Heart left ventricle (tissue), 16 donors: ENCODE results near the gene APOBEC3G. TPM values are rescaled to one million over a fixed set of nuclear protein-coding genes. Genes with fewer than 3 reads are reported as not detected.

ENCODE experiments used
- ATAC-seq, 4 donors: fragments of 200-7000 bp; cut with Tn5 transposase; one replicate each; pipeline ENCODE4 v1.9.1; 2020 to 2022; ENCODE audit warnings: moderate library complexity in 4 of 4, mild to moderate bottlenecking in 3 of 4, moderate number of reproducible peaks in 1 of 4
- DNase-seq, 5 donors: peaks; one replicate each; pipeline ENCODE4 v3.0.0-alpha.2; 2020
- H3K27ac ChIP-seq, 12 donors: fragments of 200-600 bp; sonication (generic) in 4 of 12; one replicate each; pipeline versions ENCODE4 v1.5.0 to v1.8.0; 2016 to 2022; ENCODE audit warnings: mild to moderate bottlenecking in 2 of 12
- H3K27me3 ChIP-seq, 9 donors: fragments of 200-600 bp; sonication (generic) in 2 of 9; one replicate each; pipeline versions ENCODE4 v1.5.1 to v1.8.0; 2016 to 2022; ENCODE audit warnings: mild to moderate bottlenecking in 3 of 9
- H3K36me3 ChIP-seq, 9 donors: fragments of 200-600 bp; sonication (generic) in 2 of 9; one replicate each; pipeline versions ENCODE4 v1.5.0 to v1.8.0; 2018 to 2022; ENCODE audit warnings: mild to moderate bottlenecking in 2 of 9
- H3K4me1 ChIP-seq, 12 donors: fragments of 200-600 bp; sonication (generic) in 4 of 12; one replicate each; pipeline versions ENCODE4 v1.5.0 to v1.8.0; 2016 to 2022; ENCODE audit warnings: mild to moderate bottlenecking in 3 of 12
- H3K4me3 ChIP-seq, 12 donors: fragments of 200-600 bp; sonication (generic) in 4 of 12; one replicate each; pipeline versions ENCODE4 v1.5.0 to v1.8.0; 2017 to 2022; ENCODE audit warnings: mild to moderate bottlenecking in 9 of 12, moderate library complexity in 4 of 12
- H3K9me3 ChIP-seq, 12 donors: fragments of 200-600 bp; sonication (generic) in 4 of 12; one replicate each; pipeline versions ENCODE4 v1.5.0 to v1.8.0; 2016 to 2022; ENCODE audit warnings: mild to moderate bottlenecking in 1 of 12
- POLR2A ChIP-seq, 2 donors: fragments of 450-650 bp; IDR thresholded peaks; one replicate each; pipeline ENCODE4 v1.6.1; 2017; ENCODE audit warnings: antibody characterized with exemption in 2 of 2, mild to moderate bottlenecking in 2 of 2, moderate library complexity in 2 of 2
- WGBS, 4 donors: extraction: QIAGEN DNeasy Blood & Tissue Kit in 2 of 4; methylation state at CpG; one replicate each; pipeline versions ENCODE4 v1.1.5 to v1.1.7; 2013 to 2018; 5-methylcytosine and 5-hydroxymethylcytosine counted together
- intact Hi-C, 10 donors: fragments of 100-400 bp; cut with DNase I; formaldehyde crosslinking; loops; one replicate each; pipeline versions ENCODE4 v1.11.1 to v1.14.2; 2022
- polyA plus RNA-seq, 2 donors: library from polyadenylated mRNA; stranded (reverse); fragments of 200-250 nt; gene quantifications; one replicate each; pipeline ENCODE4 v1.2.3, GENCODE V29; 2013
- total RNA-seq, 9 donors: library from RNA; depleted of rRNA in 2 of 9; stranded (reverse); fragments of >200 nt in 2 of 9; fragmentation: NEBNext Ultra II Directional in 3 of 9; extraction: Animal tissue kit (Norgen Biotek cat#: 25700) in 3 of 9; gene quantifications; one replicate each; pipeline versions ENCODE4 v1.1.0 to v1.2.4, GENCODE V29; 2016 to 2023
- TF ChIP-seq, protein P1 (sequence below), 12 donors: fragments of 200-600 bp; sonication (generic) in 4 of 12; IDR thresholded peaks; one replicate each; pipeline versions ENCODE4 v1.5.0 to v1.8.0; 2018 to 2022; ENCODE audit warnings: antibody characterized with exemption in 12 of 12, mild to moderate bottlenecking in 5 of 12
- donor health status: ischemic (EF 13 %, LVEDD 7.1; RV severe dilation, severe dysfunction).
- donor health status: healthy with polysubstance abuse.
- donor health status: DM: no; HTN: yes; CAD: no.
- donor health status: DM: no; HTN: no; CAD: no.
- donor health status: ischemic (EF 25% LVEDD 6.9; RV normal size, moderate dysfunction).
- donor health status: ischemic (EF 25% LVEDD 5.7; RV mildly dilated, moderate dysfunction).
- donor health status: healthy.
- donor health status: DM: yes; HTN: yes; CAD: no.
- donor health status: ischemic (EF 35%, LVEDD 5.7; RV mildly dilated, moderate dysfunction).
- donor health status: nonischemic (EF 11% LVEDD 7.7; RV severe dilation, severe dysfunction).
- donor health status: DM: yes; HTN: yes; CAD: no.
- donor health status: PGD.
- donor health status: ischemic (EF 29% LVEDD 5.4; RV normal size, mild dysfunction).
- donor health status: nonischemic (EF 23%, LVEDD 6.1; RV moderate dilation, normal function).

The APOBEC3G gene
- total and polyA plus RNA-seq, 11 donors: 1.8 to 21.9 (median 3.3) TPM

- Histone ChIP-seq H3K4me1 (peaks cover 0 to 22% (median 15%) of the 10 kb centered on the region in 12 donors), H3K27ac (no peak overlapping the region), H3K27me3 (no peaks in the 10 kb centered on the region), H3K9me3 (no peaks in the 10 kb centered on the region), H3K4me3 (no peak overlapping the region), H3K36me3 (peaks cover 0 to 20% (median 9%) of the 10 kb centered on the region in 9 donors)
- TF ChIP-seq, protein P1, sequence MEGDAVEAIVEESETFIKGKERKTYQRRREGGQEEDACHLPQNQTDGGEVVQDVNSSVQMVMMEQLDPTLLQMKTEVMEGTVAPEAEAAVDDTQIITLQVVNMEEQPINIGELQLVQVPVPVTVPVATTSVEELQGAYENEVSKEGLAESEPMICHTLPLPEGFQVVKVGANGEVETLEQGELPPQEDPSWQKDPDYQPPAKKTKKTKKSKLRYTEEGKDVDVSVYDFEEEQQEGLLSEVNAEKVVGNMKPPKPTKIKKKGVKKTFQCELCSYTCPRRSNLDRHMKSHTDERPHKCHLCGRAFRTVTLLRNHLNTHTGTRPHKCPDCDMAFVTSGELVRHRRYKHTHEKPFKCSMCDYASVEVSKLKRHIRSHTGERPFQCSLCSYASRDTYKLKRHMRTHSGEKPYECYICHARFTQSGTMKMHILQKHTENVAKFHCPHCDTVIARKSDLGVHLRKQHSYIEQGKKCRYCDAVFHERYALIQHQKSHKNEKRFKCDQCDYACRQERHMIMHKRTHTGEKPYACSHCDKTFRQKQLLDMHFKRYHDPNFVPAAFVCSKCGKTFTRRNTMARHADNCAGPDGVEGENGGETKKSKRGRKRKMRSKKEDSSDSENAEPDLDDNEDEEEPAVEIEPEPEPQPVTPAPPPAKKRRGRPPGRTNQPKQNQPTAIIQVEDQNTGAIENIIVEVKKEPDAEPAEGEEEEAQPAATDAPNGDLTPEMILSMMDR (IDR thresholded peaks at IDR 0.05): no peak
- no peak for TF ChIP-seq POLR2A (IDR thresholded peaks at IDR 0.05)
- DNase-seq: no peak
- intact Hi-C loops: loop anchor here in 3 of 10 donors (10.0 kb wide), 3 partner anchors 254 to 364 kb away; partner anchors contain the start of gene CBX6 (in 1 of the 3)
- ATAC-seq: no peak
- WGBS, 4 donors: 93 to 96% (median 94%) methylated on average over 5 to 6 of the region's 6 CpGs
Measured at GRCh38 chr22:39128508-39128907, 51.4 kb downstream of the APOBEC3G start.

DNA sequence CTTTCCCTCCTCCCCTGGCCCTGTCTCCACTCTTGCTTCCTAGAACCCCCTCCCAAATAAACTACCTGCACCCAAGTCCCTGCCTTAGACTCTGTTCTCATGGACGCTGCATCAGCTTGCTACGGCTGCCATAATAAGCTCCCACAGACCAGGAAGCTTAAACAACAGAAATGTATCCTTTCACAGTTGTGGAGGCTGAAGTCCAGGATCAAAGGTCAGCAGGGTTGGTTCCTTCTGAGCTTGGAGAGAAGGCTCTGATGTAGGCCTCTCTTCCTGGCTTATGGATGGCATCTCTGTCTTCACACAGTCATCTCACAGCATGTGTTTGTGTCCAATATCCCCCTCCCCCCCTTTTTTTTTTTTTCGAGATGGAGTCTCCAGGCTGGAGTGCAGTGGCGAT lies 52.0 kb downstream of the APOBEC3G start:
- peaks cover 0 to 22% (median 15%) of the 10 kb centered on the region in 12 donors for H3K4me1 ChIP-seq
- 89 to 94% (median 94%) methylated on average over 4 of the region's 4 CpGs for WGBS, 4 donors
- DNase-seq (no peak), ATAC-seq (no peak)
- H3K9me3 ChIP-seq: no peaks in the 10 kb centered on the region
- H3K27ac ChIP-seq: no peak overlapping the region
- peaks cover 0 to 25% (median 14%) of the 10 kb centered on the region in 9 donors for H3K36me3 ChIP-seq
- no peak overlapping the region for H3K4me3 ChIP-seq
- intact Hi-C loops: loop anchor here in 3 of 10 donors (10.0 kb wide), 3 partner anchors 254 to 364 kb away; partner anchors contain the start of gene CBX6 (in 1 of the 3)
- TF ChIP-seq, protein P1 (IDR thresholded peaks at IDR 0.05): no peak
- H3K27me3 ChIP-seq: no peaks in the 10 kb centered on the region

DNA sequence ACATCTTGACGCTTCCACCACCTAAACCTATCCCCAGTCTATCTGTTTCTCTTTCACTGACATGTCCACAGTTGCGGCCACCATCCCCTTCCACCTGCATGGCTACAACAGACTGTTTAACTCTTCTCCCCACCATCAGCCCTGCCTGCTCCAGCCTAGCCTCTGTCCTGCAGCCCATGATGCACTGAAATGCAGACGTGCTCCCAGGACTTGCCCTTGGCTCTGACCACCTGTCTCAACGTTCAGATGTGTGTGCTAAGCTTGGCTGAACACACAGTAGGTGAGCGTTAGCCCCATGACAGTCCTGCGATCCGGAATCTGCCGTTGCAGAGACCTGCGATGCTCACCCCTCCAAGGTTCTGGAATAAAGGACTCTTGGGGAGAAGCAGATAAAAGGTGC lies 52.7 kb downstream of the APOBEC3G start:
- Histone ChIP-seq H3K9me3 (no peaks in the 10 kb centered on the region), H3K27ac (peak overlapping the region in 1 of 12 donors; percentile 43), H3K36me3 (peaks cover 0 to 30% (median 14%) of the 10 kb centered on the region in 9 donors), H3K4me1 (peaks cover 0 to 23% (median 15%) of the 10 kb centered on the region in 12 donors), H3K4me3 (no peak overlapping the region), H3K27me3 (no peaks in the 10 kb centered on the region)
- DNase-seq (no peak), ATAC-seq (no peak)
- no peak for TF ChIP-seq POLR2A (IDR thresholded peaks at IDR 0.05)
- TF ChIP-seq, protein P1 (IDR thresholded peaks at IDR 0.05): no peak
- intact Hi-C loops: loop anchor here in 4 of 10 donors (10.0 kb wide), 3 partner anchors 255 to 365 kb away; partner anchors contain the start of gene CBX6 (in 1 of the 4)
- 88 to 92% (median 90%) methylated on average over 9 of the region's 9 CpGs for WGBS, 4 donors

DNA sequence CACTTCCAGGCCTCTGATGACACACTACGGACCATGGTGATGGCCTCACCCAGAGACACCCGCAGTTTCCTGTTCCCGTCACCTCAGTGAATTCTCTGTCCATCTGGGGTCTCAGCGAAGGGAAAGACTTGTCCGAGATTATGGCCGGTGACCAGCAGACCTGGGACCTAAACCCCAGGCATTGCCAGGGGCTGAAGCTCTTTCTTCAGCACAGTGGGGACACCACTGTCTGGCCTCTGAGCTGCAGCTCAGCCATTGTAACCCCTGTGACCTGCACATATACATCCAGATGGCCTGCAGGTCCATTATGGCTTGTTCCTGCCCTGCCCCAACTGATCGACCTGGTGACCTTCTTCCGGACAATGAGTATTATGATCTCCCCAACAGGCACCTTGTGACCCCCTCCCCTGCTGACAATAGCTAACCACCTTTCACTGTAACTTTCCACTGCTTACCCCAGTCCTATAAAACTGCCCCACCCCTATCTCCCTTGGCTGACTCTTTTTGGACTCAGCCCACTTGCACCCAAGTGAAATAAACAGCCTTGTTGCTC lies 53.2 kb downstream of the APOBEC3G start:
- peak overlapping the region in 1 of 12 donors; percentile 43 for H3K27ac ChIP-seq
- peaks cover 0 to 28% (median 15%) of the 10 kb centered on the region in 12 donors for H3K4me1 ChIP-seq
- H3K4me3 ChIP-seq: no peak overlapping the region
- intact Hi-C loops: loop anchor here in 1 of 10 donors (10.0 kb wide), 1 partner anchor 365 kb away; no protein-coding TSS in a partner anchor
- DNase-seq: no peak
- peaks cover 0 to 30% (median 14%) of the 10 kb centered on the region in 9 donors for H3K36me3 ChIP-seq
- no peak for ATAC-seq
- no peaks in the 10 kb centered on the region for H3K27me3 ChIP-seq
- no peaks in the 10 kb centered on the region for H3K9me3 ChIP-seq
- WGBS, 4 donors: 87 to 93% (median 90%) methylated on average over 8 of the region's 8 CpGs
- TF ChIP-seq, protein P1 (IDR thresholded peaks at IDR 0.05): no peak
- no peak for TF ChIP-seq POLR2A (IDR thresholded peaks at IDR 0.05)
